SU-DHL-6 (cell line): ENCODE results near the gene WDR5B.

Source experiments
- CTCF ChIP-seq: fragments of 200-600 bp; sonication (generic); IDR thresholded peaks from one replicate; pipeline ENCODE4 v1.5.1; 2017; ENCODE audit warnings: antibody characterized with exemption, mild to moderate bottlenecking, low read length, moderate library complexity; ENCODE audit not compliant: insufficient read depth, poor library complexity, severe bottlenecking
- EZH2phosphoT487 ChIP-seq: fragments of 200-600 bp; sonication (generic), shearing (Covaris generic); conservative IDR thresholded peaks from 2 replicates; pipeline ENCODE4 v1.6.1; 2018; ENCODE audit warnings: mild to moderate bottlenecking, antibody characterized with exemption, low read length, moderate library complexity, mixed read lengths

DNA sequence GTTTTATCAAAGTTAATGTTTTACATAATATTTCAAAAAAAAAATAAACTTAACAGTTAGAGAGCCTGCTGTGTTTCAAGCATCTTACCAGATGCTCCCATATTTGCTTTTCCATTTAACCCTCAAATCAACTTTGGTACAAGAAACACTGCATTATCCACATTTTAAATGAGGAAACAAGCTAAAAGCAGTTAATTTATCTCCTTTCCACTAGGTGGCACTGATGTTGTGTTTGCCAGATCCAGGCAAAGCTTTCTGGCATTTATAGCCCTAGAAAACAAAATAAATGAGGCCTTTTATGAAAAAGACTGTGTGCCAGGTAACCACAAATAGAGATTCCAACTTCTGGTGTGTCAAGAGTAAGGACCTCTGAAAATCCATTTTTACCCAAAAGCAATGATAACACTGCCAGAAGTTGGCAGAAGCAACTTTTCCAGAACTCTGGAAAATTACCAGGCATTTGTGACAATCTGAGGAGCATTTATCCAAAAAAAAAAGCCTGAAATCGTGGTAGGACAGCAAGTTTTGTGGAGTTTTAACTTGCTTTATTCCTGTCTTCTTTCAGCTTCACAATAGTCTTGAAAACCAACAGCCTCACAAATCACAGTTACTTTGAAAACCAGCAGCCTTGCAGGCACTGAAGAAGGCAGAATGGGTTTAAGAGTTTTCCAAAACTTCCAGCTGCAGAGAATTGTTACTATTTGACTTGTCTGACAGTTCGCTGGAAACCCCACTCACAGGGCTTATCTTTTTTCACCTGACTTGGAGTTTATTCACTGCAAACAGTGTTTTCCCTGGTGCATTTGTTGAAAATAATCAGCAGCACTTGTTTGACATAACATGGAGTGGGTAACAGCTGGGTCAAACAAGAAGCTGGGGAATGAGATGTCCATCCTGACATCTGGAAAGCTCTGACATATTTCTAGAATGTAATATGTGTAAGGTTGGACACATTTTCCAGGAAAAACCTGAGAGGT, 22.7 kb downstream of the WDR5B start:
- TF ChIP-seq CTCF (peak; percentile 61), EZH2phosphoT487 (no peak)
